Testis (tissue), 3 donors: ENCODE measurements around the gene RIMBP2. TPM values are rescaled to one million over a fixed set of nuclear protein-coding genes. Genes with fewer than 3 reads are reported as not detected.
A peak's percentile ranks its signal among the peaks of the same experiment; 100 is the strongest.

Source experiments
- DNase-seq: peaks from one replicate; pipeline ENCODE4 v3.0.0-alpha.2; 2019
- H3K27ac ChIP-seq, 2 donors: fragments of 200-600 bp; sonication (generic); one replicate each; pipeline ENCODE4 v1.5.1; 2019
- H3K27me3 ChIP-seq: fragments of 200-600 bp; sonication (generic); one replicate; pipeline ENCODE4 v1.5.1; 2019
- H3K36me3 ChIP-seq: fragments of 200-600 bp; sonication (generic); one replicate; pipeline ENCODE4 v1.5.1; 2017; ENCODE audit warnings: low read depth; ENCODE audit errors: missing control alignments
- H3K4me1 ChIP-seq: fragments of 200-600 bp; sonication (generic); one replicate; pipeline ENCODE4 v1.5.1; 2019
- H3K4me3 ChIP-seq, 2 donors: fragments of 200-600 bp; sonication (generic); one replicate each; pipeline ENCODE4 v1.5.1; 2017 to 2019
- H3K9me3 ChIP-seq: fragments of 200-600 bp; sonication (generic); one replicate; pipeline ENCODE4 v1.5.1; 2017
- POLR2A ChIP-seq: fragments of 450-650 bp; IDR thresholded peaks from one replicate; pipeline ENCODE4 v1.6.1; 2017; ENCODE audit warnings: antibody characterized with exemption, mild to moderate bottlenecking, moderate library complexity
- WGBS, 2 donors: methylation state at CpG; one replicate each; pipeline ENCODE4 v1.1.5; 2018; 5-methylcytosine and 5-hydroxymethylcytosine counted together
- intact Hi-C: fragments of 100-400 bp; cut with DNase I; formaldehyde crosslinking; loops from one replicate; pipeline ENCODE4 v1.15.1; 2023; ENCODE audit warnings: low total_unique reads
- polyA plus RNA-seq: library from polyadenylated mRNA; stranded (reverse); fragments of 350-450 nt; fragmentation: Illumina TruSeq; extraction: RNeasy Lipid Tissue Mini Kit (QIAGEN cat#74804); gene quantifications from one replicate; pipeline ENCODE4 v1.2.3, GENCODE V29; 2014; ENCODE audit warnings: low read depth, low replicate concordance; ENCODE audit not compliant: insufficient read depth
- total RNA-seq, 2 donors: library from RNA; depleted of rRNA; stranded (reverse); fragments of >200 nt; gene quantifications; one replicate each; pipeline ENCODE4 v1.2.3, GENCODE V29; 2016
- TF ChIP-seq, protein P1 (sequence below), 3 experiments: fragments of 450-650 bp in 2 of 3; fragments of 200-600 bp in 1 of 3; sonication (generic) in 1 of 3; IDR thresholded peaks; one replicate each; pipeline ENCODE4 v1.5.1; 2016 to 2019; ENCODE audit warnings: antibody characterized with exemption in 3 of 3, mild to moderate bottlenecking in 2 of 3, moderate library complexity in 1 of 3

RIMBP2 gene
- total and polyA plus RNA-seq, 3 donors from 2014 or later = 8.0 to 10.0 (median 8.7) TPM

DNA sequence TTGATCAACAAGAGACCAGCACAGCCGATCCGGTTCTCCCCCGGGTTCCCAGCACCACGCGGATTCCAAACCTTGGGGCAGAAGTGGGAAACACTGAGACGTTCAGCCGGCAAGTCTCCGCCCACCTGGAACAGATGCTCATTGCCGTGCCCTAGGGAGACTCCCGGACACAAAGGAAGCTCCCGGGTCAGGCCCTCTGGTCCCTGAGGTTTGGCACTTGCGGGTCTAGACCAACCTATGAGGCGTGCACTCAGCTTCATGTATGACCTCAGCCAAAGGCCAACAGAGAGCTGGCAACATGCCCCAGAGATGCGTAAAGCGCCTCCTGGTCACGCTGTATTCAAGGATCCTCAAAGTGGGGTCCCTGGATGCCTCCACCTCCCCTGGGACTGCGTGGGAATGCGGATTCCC, 2.5 kb downstream of the RIMBP2 start:
- WGBS, 2 donors = 4 to 9% methylated on average over 15 to 17 of the region's 18 CpGs

DNA sequence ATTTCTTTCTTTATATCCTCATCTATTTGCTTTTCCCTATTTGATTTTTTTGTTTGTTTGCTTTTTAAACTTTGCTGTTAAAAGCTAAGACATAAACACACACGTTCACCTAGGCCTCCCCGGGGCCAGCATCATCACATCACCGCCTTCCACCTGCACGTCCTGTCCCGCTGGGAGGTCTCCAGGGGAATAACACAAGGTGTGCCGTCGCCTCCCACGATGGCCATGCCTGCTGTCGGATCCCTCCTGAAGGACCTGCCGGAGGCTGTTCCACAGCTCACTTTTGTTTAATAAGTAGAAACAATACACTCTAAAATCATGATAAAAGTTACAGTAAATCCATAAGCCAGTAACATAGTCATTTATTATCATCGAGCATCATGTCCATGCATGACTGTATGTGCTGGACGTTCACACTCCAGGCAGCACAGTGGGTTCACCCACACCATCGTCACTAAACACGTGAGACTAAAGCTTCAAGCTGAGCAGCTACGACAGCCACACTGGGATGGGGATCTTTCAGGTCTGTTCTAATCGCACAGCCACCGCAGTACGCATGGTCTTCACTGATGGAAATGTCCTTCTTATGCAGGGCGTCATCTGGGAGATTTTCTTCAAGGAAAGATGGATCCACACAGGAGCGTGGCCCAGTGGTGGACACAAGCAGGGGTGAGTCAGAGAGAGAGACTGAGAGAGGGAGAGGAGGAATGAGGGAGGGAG, 3.6 kb downstream of the RIMBP2 start:
- Histone ChIP-seq H3K9me3 (no peaks in the 10 kb centered on the region), H3K27me3 (no peaks in the 10 kb centered on the region), H3K4me1 (peaks cover 22% of the 10 kb centered on the region), H3K36me3 (no peaks in the 10 kb centered on the region), H3K27ac (no peak overlapping the region), H3K4me3 (no peak overlapping the region)
- DNase-seq = peak; percentile 9
- intact Hi-C loops = no loop called here
- TF ChIP-seq POLR2A = no peak
- TF ChIP-seq, protein P1, sequence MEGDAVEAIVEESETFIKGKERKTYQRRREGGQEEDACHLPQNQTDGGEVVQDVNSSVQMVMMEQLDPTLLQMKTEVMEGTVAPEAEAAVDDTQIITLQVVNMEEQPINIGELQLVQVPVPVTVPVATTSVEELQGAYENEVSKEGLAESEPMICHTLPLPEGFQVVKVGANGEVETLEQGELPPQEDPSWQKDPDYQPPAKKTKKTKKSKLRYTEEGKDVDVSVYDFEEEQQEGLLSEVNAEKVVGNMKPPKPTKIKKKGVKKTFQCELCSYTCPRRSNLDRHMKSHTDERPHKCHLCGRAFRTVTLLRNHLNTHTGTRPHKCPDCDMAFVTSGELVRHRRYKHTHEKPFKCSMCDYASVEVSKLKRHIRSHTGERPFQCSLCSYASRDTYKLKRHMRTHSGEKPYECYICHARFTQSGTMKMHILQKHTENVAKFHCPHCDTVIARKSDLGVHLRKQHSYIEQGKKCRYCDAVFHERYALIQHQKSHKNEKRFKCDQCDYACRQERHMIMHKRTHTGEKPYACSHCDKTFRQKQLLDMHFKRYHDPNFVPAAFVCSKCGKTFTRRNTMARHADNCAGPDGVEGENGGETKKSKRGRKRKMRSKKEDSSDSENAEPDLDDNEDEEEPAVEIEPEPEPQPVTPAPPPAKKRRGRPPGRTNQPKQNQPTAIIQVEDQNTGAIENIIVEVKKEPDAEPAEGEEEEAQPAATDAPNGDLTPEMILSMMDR (IDR thresholded peaks at IDR 0.05) = no peak
- WGBS, 2 donors = 85 to 86% methylated on average over 20 of the region's 20 CpGs

More for the DNA sequence above, 2.5 kb downstream of the RIMBP2 start:
- H3K4me1 ChIP-seq = peaks cover 22% of the 10 kb centered on the region
- TF ChIP-seq, protein P1 (IDR thresholded peaks at IDR 0.05) = no peak
- TF ChIP-seq POLR2A = no peak
- no peaks in the 10 kb centered on the region for H3K36me3 ChIP-seq
- H3K4me3 ChIP-seq = peak overlapping the region in 1 of 2 donors; percentile 58
- peak; percentile 22 for DNase-seq
- H3K9me3 ChIP-seq = no peaks in the 10 kb centered on the region
- no peaks in the 10 kb centered on the region for H3K27me3 ChIP-seq
- intact Hi-C loops = no loop called here
- no peak overlapping the region for H3K27ac ChIP-seq

DNA sequence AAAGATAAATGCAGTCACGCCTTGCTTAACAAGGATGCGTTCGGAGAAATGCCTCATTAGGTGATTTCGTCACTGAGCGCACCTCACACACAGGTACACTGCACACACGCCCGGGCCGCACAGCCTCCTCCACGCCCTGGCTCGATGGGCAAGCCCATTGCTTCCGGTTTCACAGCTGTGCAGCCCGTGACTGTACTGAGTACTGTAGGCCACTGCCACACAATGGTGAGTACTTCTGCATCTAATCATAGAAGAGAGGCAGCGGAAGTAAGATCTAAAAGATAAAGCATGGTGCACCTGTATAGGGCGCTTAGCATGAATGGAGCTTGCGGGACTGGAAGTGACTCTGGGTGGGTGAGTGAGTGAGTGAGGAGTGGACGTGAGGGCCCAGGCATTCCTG, 4.3 kb downstream of the RIMBP2 start:
- no peak overlapping the region for H3K4me3 ChIP-seq
- H3K36me3 ChIP-seq = no peaks in the 10 kb centered on the region
- intact Hi-C loops = no loop called here
- DNase-seq = no peak
- H3K27ac ChIP-seq = no peak overlapping the region
- H3K27me3 ChIP-seq = no peaks in the 10 kb centered on the region
- 86 to 92% methylated on average over 16 of the region's 16 CpGs for WGBS, 2 donors
- H3K9me3 ChIP-seq = no peaks in the 10 kb centered on the region
- TF ChIP-seq, protein P1 (IDR thresholded peaks at IDR 0.05) = no peak
- TF ChIP-seq POLR2A = no peak
- H3K4me1 ChIP-seq = peaks cover 22% of the 10 kb centered on the region

DNA sequence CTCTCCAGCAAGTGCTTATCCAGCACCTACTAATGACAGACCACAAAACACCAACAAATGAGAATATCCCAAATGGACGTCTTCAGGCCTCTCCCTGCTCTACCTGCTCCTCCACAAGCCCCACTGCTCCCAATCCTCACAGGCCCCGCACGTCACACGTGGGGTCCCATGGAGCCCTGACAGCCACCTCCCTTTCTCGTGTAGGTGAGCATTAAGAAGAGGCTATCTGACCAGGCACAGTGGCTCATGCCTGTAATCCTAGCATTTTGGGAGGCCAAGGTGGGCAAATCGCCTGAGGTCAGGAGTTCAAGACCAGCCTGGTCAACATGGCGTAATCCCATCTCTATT, 5.4 kb downstream of the RIMBP2 start:
- intact Hi-C loops = no loop called here

More for the DNA sequence above, 5.4 kb downstream of the RIMBP2 start:
- DNase-seq = peak; percentile 3
- Histone ChIP-seq H3K9me3 (no peaks in the 10 kb centered on the region), H3K27me3 (no peaks in the 10 kb centered on the region), H3K36me3 (no peaks in the 10 kb centered on the region), H3K4me3 (no peak overlapping the region), H3K4me1 (peaks cover 22% of the 10 kb centered on the region), H3K27ac (no peak overlapping the region)
- WGBS, 2 donors = 85 to 89% methylated on average over 7 of the region's 7 CpGs
- TF ChIP-seq, protein P1 (IDR thresholded peaks at IDR 0.05) = no peak
- TF ChIP-seq POLR2A = no peak
